Cardiac septum (tissue), 1 donor: Measurements from ENCODE around the gene RHOB. TPM values are rescaled to one million over a fixed set of nuclear protein-coding genes. Genes with fewer than 3 reads are reported as not detected.
"Not testable (repeated sequence)": the region's sequence is repeated elsewhere in the genome, so short reads cannot be mapped to it uniquely, and the experiment has no call there.

ENCODE experiments used
- DNase-seq: peaks from one replicate; pipeline ENCODE4 v3.0.0-alpha.2; 2020; ENCODE audit warnings: low spot score
- intact Hi-C: fragments of 100-400 bp; cut with DNase I; formaldehyde crosslinking; loops from one replicate; pipeline ENCODE4 v1.14.0; 2022
- long read RNA-seq: library from polyadenylated mRNA; unstranded; transcript quantifications from one replicate; pipeline ENCODE4 v2.0.0, GENCODE V29; 2021
- total RNA-seq: library from RNA; stranded (reverse); fragmentation: NEBNext Ultra II Directional; extraction: Animal tissue kit (Norgen Biotek cat#: 25700); gene quantifications from one replicate; pipeline ENCODE4 v1.2.1, GENCODE V29; 2021
- donor health status: DM: no; HTN: no; CAD: no.

RHOB gene
- 98.4 TPM for total RNA-seq
- long read RNA-seq, transcript RHOB-201 (1 exons, 2,372 nt), result major isoform, 80 of 81 reads
- long read RNA-seq, partial matches to known transcripts, result 0 of 81 reads
- long read RNA-seq, other reads (novel, unspliced or antisense), result 1 of 81 reads

GRCh38 chr2:20446917-20447436 lies at the start of gene RHOB:
Gene RHOB (plus strand): TSS chr2:20447074. CDS start chr2:20447466, 392 bp downstream.
- intact Hi-C loops, result loop anchor here (1.0 kb wide), 1 partner anchor 175 kb away; no protein-coding TSS in a partner anchor
- peak; percentile 98 for DNase-seq

- intact Hi-C loops, result no loop called here
- DNase-seq, result no peak
Measured at GRCh38 chr2:20397811-20398447, 48.9 kb upstream of the RHOB start.

- intact Hi-C loops, result no loop called here
- DNase-seq, result no peak
Measured at GRCh38 chr2:20398956-20399567, 47.8 kb upstream of the RHOB start.

GRCh38 chr2:20400306-20400705 lies 46.6 kb upstream of the RHOB start:
- DNase-seq, result no peak

GRCh38 chr2:20400787-20401488 lies 45.9 kb upstream of the RHOB start:
- intact Hi-C loops, result no loop called here

More at GRCh38 chr2:20400306-20400705, 46.6 kb upstream of the RHOB start:
- intact Hi-C loops, result no loop called here

GRCh38 chr2:20401489-20401835 lies 45.4 kb upstream of the RHOB start:
- DNase-seq, result no peak
- intact Hi-C loops, result no loop called here

More at GRCh38 chr2:20400787-20401488, 45.9 kb upstream of the RHOB start:
- DNase-seq, result no peak

GRCh38 chr2:20403774-20404312 lies 43.0 kb upstream of the RHOB start:
- DNase-seq, result no peak
- intact Hi-C loops, result no loop called here

- intact Hi-C loops, result no loop called here
- DNase-seq, result peak; percentile 19
Measured at GRCh38 chr2:20404950-20405349, 41.9 kb upstream of the RHOB start.

GRCh38 chr2:20409039-20409438 lies 37.8 kb upstream of the RHOB start:
- intact Hi-C loops, result no loop called here
- no peak for DNase-seq

- intact Hi-C loops, result no loop called here
- DNase-seq, result peak; percentile 55
Measured at GRCh38 chr2:20410556-20411277, 36.2 kb upstream of the RHOB start.

- intact Hi-C loops, result no loop called here
- DNase-seq, result peak; percentile 93
Measured at GRCh38 chr2:20411361-20411894, 35.4 kb upstream of the RHOB start.

GRCh38 chr2:20414806-20415205 lies 32.1 kb upstream of the RHOB start:
- intact Hi-C loops, result no loop called here

GRCh38 chr2:20415511-20415918 lies 31.4 kb upstream of the RHOB start:
- intact Hi-C loops, result no loop called here
- no peak for DNase-seq

More at GRCh38 chr2:20414806-20415205, 32.1 kb upstream of the RHOB start:
- DNase-seq, result no peak

- no peak for DNase-seq
- intact Hi-C loops, result no loop called here
Measured at GRCh38 chr2:20416723-20417122, 30.2 kb upstream of the RHOB start.

- DNase-seq, intact Hi-C loops: not testable (repeated sequence)
Measured at GRCh38 chr2:20417230-20417821, 29.5 kb upstream of the RHOB start.

- no peak for DNase-seq
- intact Hi-C loops, result no loop called here
Measured at GRCh38 chr2:20418519-20418918, 28.4 kb upstream of the RHOB start.

- no peak for DNase-seq
- intact Hi-C loops, result no loop called here
Measured at GRCh38 chr2:20419007-20419576, 27.8 kb upstream of the RHOB start.

- DNase-seq, result no peak
- intact Hi-C loops, result no loop called here
Measured at GRCh38 chr2:20419752-20420151, 27.1 kb upstream of the RHOB start.
